HepG2 (cell line): ENCODE results near the gene TGFA.

Experiments
- ARID3A ChIP-seq: IDR thresholded peaks from 2 replicates; pipeline ENCODE4 v1.6.1; 2012; ENCODE audit warnings: low read depth, low read length, improper control_type of control experiment
- CREB1 ChIP-seq, 2 experiments: fragments of 450-650 bp in 1 of 2; IDR thresholded peaks; 2 replicates each; pipeline ENCODE4 v1.6.1; 2016 to 2017; ENCODE audit warnings: control low read depth in 1 of 2, mild to moderate bottlenecking in 1 of 2, missing compliant biosample characterization in 1 of 2, missing genetic modification characterization in 1 of 2
- EZH2 ChIP-seq: conservative IDR thresholded peaks from 2 replicates; pipeline ENCODE4 v1.6.1; 2012; ENCODE audit warnings: mild to moderate bottlenecking, low read depth, low read length, moderate library complexity
- FOXC1 ChIP-seq: sonication (generic); formaldehyde crosslinking; IDR thresholded peaks from 2 replicates; pipeline ENCODE4 v1.8.0; 2022; ENCODE audit warnings: mild to moderate bottlenecking, missing genetic modification reagents, borderline replicate concordance
- JUNB ChIP-seq: sonication (generic); formaldehyde crosslinking; IDR thresholded peaks from 2 replicates; pipeline ENCODE4 v1.8.0; 2022; ENCODE audit warnings: missing genetic modification reagents, mild to moderate bottlenecking, borderline replicate concordance
- MBD4 ChIP-seq: IDR thresholded peaks from 2 replicates; pipeline ENCODE4 v1.6.1; 2012; ENCODE audit warnings: low read length, inconsistent platforms, borderline replicate concordance
- NFYB ChIP-seq: sonication (generic); formaldehyde crosslinking; IDR thresholded peaks from 2 replicates; pipeline ENCODE4 v1.4.0; 2020; ENCODE audit warnings: missing genetic modification reagents
- ZNF224 ChIP-seq: sonication (generic); formaldehyde crosslinking; IDR thresholded peaks from 2 replicates; pipeline ENCODE4 v1.5.0; 2020; ENCODE audit warnings: mild to moderate bottlenecking, missing genetic modification reagents
- ZNF232 ChIP-seq: sonication (generic); formaldehyde crosslinking; IDR thresholded peaks from 2 replicates; pipeline ENCODE4 v1.4.0; 2020; ENCODE audit warnings: missing genetic modification reagents, borderline replicate concordance
- ZNF75D ChIP-seq: sonication (generic); formaldehyde crosslinking; IDR thresholded peaks from 2 replicates; pipeline ENCODE4 v1.8.1; 2023; ENCODE audit warnings: missing genetic modification reagents, mild to moderate bottlenecking, borderline replicate concordance
- TF ChIP-seq, protein P1 (sequence below): sonication (generic); formaldehyde crosslinking; IDR thresholded peaks from 2 replicates; pipeline ENCODE4 v1.5.0; 2020; ENCODE audit warnings: mild to moderate bottlenecking, missing genetic modification reagents, moderate library complexity
- TF ChIP-seq, protein P2 (sequence below): sonication (generic); formaldehyde crosslinking; IDR thresholded peaks from 2 replicates; pipeline ENCODE4 v1.4.0; 2020; ENCODE audit warnings: missing genetic modification reagents
- TF ChIP-seq, protein P3 (sequence below): IDR thresholded peaks from 2 replicates; pipeline ENCODE4 v1.6.1; 2012; ENCODE audit warnings: inconsistent platforms

GRCh38 chr2:70473101-70473722 lies 80.4 kb downstream of the TGFA start:
- TF ChIP-seq MBD4 (no peak), JUNB (CRISPR knock-in tag) (no peak), ZNF75D (CRISPR knock-in tag) (no peak), EZH2 (no peak), FOXC1 (no peak), NFYB (CRISPR knock-in tag) (no peak), CREB1 (IDR thresholded peaks at IDR 0.05) (no peak), CREB1 (CRISPR knock-in tag; IDR thresholded peaks at IDR 0.05) (no peak), ZNF232 (CRISPR knock-in tag) (no peak), ZNF224 (CRISPR knock-in tag) (no peak), ARID3A (no peak)
- TF ChIP-seq, protein P1, sequence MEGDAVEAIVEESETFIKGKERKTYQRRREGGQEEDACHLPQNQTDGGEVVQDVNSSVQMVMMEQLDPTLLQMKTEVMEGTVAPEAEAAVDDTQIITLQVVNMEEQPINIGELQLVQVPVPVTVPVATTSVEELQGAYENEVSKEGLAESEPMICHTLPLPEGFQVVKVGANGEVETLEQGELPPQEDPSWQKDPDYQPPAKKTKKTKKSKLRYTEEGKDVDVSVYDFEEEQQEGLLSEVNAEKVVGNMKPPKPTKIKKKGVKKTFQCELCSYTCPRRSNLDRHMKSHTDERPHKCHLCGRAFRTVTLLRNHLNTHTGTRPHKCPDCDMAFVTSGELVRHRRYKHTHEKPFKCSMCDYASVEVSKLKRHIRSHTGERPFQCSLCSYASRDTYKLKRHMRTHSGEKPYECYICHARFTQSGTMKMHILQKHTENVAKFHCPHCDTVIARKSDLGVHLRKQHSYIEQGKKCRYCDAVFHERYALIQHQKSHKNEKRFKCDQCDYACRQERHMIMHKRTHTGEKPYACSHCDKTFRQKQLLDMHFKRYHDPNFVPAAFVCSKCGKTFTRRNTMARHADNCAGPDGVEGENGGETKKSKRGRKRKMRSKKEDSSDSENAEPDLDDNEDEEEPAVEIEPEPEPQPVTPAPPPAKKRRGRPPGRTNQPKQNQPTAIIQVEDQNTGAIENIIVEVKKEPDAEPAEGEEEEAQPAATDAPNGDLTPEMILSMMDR, result no peak
- TF ChIP-seq, protein P2, sequence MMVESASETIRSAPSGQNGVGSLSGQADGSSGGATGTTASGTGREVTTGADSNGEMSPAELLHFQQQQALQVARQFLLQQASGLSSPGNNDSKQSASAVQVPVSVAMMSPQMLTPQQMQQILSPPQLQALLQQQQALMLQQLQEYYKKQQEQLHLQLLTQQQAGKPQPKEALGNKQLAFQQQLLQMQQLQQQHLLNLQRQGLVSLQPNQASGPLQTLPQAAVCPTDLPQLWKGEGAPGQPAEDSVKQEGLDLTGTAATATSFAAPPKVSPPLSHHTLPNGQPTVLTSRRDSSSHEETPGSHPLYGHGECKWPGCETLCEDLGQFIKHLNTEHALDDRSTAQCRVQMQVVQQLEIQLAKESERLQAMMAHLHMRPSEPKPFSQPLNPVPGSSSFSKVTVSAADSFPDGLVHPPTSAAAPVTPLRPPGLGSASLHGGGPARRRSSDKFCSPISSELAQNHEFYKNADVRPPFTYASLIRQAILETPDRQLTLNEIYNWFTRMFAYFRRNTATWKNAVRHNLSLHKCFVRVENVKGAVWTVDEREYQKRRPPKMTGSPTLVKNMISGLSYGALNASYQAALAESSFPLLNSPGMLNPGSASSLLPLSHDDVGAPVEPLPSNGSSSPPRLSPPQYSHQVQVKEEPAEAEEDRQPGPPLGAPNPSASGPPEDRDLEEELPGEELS (CRISPR knock-in tag), result no peak
- TF ChIP-seq, protein P3, sequence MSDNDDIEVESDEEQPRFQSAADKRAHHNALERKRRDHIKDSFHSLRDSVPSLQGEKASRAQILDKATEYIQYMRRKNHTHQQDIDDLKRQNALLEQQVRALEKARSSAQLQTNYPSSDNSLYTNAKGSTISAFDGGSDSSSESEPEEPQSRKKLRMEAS, result no peak
